Vagina (tissue), 2 donors: Measurements from ENCODE around the gene RNPEP.

Source experiments
- CTCF ChIP-seq, 3 experiments: fragments of 450-650 bp in 2 of 3; fragments of 200-600 bp in 1 of 3; sonication (generic) in 1 of 3; IDR thresholded peaks; one replicate each; pipeline ENCODE4 v1.5.1; 2017 to 2019; ENCODE audit warnings: antibody characterized with exemption in 3 of 3, mild to moderate bottlenecking in 2 of 3, moderate library complexity in 2 of 3
- POLR2AphosphoS5 ChIP-seq, 2 donors: sonication (generic); formaldehyde crosslinking; IDR thresholded peaks; one replicate each; pipeline ENCODE4 v1.9.0; 2017; ENCODE audit warnings: antibody characterized with exemption in 2 of 2, mild to moderate bottlenecking in 2 of 2, low read depth in 1 of 2; ENCODE audit not compliant: insufficient read depth in 1 of 2

- TF ChIP-seq CTCF (IDR thresholded peaks at IDR 0.05) (no peak), POLR2AphosphoS5 (IDR thresholded peaks at IDR 0.05; ENCODE audit: insufficient read depth in 1 of 2, low read depth in 1 of 2) (no peak)
Measured at GRCh38 chr1:202031796-202032195, 49.3 kb downstream of the RNPEP start.
